Measurements from ENCODE around the gene ARHGAP26. TPM values are rescaled to one million over a fixed set of nuclear protein-coding genes. Genes with fewer than 3 reads are reported as not detected.
"Not testable (repeated sequence)": the region's sequence is repeated elsewhere in the genome, so short reads cannot be mapped to it uniquely, and the experiment has no call there.

The ARHGAP26 gene
- polyA plus RNA-seq, 3 donors: 9.5 to 14.5 (median 14.4) TPM

DNA sequence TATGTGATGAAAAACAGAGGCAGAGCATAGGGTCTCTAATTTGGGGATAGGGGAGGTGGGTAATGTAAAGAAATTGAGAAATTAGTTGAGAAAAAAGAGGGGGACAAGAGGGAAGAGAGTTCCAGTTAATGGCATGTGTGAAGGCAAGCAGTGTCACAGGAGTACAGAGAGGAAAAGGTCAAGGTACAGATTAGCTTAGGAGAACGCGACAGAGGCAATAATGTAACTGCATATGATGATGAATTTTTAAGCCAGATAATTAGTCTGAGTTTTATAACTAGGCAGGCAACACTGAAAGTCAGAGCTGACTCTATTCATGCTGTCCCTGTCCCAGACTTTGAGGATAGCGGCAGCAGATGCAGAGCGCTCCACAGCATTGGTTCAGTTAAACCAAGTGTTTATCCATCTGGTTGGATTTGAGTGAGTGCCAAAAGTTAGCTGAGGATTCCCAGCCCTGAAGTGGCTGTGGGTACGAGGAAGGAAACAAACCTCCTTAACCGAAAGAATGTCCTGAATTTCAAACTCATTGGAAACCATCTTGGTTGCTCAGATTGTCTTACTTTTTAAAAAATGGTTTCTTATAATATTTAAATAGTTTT is 315.2 kb downstream of the ARHGAP26 start:
- DNase-seq: no peak

DNA sequence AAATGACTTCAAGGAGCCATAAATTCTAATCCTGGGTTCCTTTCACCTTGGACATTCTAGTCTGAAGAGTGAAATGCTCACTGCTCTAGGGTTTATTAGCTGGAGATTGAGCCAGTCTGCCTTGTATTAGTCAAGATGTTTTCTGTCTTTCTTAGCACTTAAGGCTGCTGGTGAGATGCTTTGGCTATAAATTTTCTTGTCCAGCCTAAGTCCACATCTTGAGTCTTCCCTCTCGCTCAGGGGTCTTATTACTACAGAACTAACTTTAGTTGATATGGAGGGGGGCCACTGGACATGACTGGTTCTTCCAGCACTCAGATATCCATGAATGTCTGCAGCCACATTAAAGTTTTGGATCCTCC is 316.4 kb downstream of the ARHGAP26 start:
- DNase-seq: no peak

DNA sequence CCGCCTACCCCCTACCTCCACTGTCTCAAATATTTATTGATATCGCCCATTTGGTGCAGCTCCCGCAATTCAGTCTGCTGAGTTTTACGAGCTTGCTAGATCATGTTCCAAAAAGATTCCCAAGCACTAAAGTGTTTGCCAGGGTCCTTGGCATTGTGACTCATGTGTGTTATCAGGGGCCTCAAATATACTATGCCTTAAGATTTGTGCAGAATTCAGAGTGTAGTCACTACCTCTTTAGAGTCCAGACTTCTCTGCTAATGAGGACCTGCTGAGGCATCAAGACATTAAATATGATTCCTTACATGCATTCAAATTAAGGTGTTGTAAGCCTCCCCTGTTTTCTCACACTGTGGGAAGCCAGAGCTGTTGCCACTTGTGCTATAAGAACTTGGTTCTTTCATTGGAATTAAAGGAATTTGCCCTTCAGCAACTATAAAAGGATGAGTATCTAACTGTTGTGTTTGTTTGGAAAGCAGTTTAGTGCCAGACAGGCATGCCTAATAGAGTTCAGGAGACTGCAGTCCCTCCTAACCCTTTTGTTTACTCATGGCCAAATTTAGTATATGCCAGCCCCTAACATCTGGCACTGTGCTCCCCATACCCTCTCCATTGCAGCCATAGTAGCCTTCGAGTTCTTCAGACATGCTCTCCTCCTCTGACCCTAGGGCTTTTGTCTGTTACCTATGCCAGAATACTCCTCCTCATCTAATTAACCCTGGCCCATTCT is 316.9 kb downstream of the ARHGAP26 start:
- DNase-seq: no peak

DNA sequence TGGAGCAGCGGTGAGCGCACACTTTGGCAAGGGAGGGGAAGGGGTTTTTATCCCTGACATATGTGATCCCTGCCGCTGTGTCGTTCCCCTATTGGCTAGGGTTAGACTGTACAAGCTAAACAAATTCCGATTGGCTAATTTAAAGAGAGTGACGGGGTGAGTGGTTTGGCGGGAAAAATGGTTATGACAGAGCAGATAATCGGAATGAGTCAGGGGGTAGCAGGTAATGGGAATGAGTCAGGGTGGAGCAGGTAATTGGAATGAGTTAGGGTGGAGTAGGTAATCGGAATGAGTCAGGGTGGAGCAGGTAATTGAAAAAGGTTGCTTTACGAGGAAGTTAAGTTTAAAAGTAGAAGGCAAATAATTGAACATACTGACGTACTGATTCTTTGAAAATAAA is 318.5 kb downstream of the ARHGAP26 start:
- DNase-seq: not testable (repeated sequence)

DNA sequence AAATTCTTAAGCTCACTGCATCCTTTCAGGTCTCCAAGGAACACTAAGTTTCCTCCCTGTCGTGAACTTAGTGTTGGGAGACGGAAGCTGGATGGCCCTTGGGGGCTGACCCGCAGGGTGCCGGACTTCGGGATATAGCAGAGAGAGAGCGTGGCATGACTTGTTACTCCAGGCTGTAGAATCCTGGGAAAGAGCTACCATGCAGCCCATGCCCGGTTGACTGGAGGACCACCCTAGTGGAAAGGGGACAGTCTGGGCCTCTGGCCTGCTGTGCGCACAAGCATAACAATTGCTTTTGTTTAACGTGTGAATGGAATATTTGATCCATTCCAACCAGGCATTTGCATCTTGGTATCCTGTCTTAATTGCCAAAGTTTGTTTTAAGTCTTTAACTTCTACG is 319.9 kb downstream of the ARHGAP26 start:
- not testable (repeated sequence) for DNase-seq

DNA sequence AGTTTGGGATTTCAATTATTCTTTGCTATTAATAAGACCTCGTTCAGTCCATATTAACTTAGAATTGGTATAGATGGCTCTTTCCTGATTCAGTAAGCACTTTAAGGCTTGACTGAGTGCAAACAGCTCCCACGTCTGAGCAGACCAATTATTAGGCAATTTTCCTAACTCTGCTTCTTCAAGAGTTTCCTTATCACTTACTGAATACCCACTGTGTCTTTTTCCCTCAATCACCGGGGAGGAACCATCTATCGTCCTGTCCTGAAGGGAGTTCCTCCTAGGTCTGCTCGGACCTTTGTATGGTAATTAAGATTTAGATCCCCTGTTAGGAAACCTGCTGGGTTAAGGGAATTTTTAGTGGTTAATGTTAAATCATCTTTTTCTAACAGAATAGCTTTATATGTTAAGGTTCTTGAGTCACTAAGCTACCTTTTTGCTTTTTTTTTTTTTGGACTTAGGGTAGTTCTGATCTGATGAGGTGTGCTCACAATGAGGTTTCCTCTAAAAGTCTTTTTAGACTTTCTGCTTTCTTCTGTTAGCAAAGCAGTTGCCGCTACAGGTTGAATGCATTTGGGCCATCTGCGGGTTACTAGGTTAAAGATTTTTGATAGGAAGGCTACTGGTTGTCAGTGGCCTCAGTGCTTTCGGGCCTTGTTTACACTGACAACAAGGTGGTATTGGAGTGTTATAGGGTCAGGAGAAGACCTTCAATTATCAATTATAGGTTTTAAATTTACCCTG is 322.7 kb downstream of the ARHGAP26 start:
- DNase-seq: not testable (repeated sequence)

DNA sequence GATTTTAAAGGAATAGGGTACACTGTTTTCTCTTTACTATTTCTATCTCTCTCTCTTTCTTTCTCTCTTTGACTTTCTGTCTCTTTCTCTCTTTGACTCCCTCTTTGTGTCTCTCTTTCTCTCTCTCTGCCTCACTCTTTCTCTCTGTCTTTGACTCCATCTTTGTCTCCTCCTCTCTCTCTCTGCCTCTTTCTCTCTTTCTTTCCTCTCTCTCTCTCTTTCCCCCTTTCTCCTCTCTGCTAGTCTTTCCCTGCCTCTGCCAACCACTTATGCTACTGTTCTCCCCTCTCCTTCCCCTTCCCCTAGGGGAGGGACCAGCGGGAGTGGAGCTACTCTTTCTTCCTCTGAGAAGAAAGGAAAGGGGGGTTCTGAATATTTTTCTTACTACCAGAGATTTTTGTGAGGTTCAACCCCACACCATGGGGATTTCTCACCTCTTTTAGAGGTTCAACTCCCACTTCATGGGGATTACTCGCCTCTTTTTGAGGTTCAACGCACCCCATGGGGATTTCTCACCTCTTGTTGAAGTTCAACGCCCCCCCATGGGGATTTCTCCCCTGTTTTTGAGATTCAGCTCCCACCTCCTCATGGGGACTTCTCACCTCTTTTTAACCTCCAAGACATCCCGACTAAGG is 323.4 kb downstream of the ARHGAP26 start:
- no peak for DNase-seq

DNA sequence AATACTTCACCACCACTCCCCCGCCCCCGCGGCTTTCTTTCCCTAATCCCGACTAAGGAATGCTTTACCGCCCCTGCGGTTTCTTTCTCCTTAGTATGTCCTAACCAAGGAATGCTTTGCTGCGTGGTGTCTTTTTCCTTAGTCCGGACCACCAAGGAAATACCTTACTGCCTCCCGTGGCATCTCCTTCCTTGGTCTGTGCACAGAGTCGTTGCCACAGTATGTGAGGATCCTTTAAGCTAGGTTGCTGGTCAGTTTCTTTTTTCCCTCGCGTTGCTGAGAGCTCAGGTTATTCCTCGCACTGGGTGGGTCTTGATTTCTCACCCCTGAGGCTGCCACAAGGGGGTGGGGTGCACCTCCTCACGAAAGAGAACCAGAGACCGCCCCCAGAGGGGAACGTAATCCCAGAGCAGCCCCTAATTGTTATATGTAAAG is 323.9 kb downstream of the ARHGAP26 start:
- no peak for DNase-seq

DNA sequence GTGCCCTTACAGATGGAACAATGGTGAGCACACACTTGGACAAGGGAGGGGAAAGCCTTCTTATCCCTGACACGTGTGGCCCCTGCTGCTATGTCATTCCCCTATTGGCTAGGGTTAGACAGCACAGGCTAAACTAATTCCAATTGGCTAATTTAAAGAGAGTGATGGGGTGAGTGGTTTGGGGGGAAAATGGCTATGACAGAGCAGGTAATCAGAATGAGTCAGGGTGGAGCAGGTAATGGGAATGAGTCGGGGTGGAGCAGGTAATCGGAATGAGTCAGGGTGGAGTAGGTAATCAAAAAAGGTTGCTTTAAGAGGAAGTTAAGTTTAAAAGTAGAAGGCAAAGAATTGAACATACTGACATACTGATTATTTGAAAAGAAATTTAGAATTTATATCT is 324.4 kb downstream of the ARHGAP26 start:
- not testable (repeated sequence) for DNase-seq

DNA sequence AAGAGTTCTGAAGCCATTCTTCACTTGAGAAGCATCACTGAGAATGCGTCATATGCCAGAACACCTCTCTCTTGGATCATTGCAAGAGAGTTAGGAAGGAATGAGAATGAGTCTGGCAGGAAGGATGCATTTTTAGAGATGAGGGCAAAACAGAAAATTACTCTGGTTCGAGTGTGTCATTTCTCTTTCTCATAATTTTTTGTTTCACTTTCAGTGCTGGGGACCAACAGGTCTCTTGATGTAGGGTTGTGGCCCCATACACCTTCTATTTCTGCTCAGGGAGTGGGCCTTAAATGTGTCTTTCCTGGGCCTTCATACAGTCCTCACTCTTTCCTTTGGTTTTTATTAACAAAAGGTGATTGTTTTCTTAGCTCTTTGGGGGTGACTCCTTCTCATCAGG is 330.9 kb downstream of the ARHGAP26 start:
- DNase-seq: no peak

DNA sequence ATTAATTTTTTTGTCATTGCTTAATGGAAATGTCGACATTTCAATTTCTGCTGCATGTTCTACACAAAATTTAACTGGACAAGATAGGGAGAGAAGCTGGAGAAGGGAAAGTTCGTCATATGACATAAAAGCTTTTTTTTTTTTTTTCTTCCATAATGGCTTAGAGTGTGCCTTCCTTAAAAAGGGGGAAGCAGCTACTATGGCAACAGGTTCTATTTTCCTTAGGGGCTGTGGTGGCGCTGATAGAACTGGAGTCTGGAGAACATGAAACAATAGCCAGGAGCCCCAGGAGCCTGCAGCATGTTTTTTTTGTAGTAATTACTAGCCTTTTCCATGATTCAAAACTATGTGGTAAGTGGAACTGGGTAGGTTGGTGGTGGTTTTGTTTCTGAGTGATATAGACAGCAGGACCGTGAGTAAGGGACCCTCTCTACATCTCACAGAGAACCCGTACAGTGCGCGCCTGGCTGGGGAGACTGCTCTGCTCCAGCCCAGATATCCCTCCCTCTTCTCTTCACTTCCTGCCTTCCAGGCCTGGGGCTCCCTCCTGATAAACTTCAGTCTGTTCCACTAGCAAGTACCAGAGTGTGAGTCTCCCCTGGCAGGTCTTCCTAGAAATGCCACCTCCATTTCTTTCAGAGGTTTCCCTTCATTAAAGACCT is 331.7 kb downstream of the ARHGAP26 start:
- DNase-seq: no peak

DNA sequence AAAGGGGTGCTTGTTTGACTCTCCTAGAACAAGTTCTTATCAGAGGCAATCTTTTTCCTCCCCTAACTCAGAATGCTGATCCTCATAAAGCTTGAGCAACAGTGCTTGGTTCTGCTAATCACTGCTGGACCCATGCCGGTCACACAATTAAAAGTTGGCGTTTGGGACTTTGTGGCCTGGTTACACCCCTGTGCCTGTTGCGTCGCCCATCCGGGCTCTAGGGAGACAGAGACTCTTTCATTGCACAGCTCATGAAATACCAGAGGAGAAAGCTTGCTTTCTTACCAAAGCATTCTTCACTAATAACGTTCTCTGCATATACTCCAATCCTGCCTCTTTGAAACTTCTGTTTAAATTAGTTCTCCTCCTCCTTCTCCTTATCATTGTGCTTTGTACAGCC is 332.2 kb downstream of the ARHGAP26 start:
- no peak for DNase-seq

DNA sequence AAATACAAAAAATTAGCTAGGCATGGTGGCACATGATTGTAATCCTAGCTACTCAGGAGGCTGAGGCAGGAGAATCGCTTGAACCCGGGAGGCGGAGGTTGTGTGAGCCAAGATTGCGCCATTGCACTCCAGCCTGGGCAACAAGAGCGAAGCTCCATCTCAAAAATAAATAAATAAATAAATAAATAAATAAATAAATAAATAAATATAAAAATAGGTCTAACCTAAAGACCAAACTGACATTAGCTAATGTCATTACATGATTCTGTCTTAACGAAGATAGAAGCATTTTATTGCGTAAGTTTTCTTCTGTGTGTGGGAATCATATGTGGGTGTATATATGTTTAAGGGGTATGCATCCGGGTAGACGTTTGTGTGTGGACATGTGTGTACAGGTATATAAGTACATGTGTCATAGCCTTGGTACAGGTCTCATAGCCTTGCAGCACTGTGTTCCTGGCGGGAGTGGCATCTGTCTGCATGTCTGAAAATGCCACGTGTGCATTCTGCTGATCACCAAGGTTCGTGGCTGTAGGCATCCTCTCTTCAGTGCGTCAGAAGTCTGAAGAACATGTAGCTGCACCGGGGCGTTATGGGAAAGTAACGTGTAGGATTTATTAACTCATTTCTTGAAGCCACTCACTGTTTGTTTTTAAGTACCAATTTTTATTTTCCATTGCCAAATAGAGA is 335.2 kb downstream of the ARHGAP26 start:
- no peak for DNase-seq

DNA sequence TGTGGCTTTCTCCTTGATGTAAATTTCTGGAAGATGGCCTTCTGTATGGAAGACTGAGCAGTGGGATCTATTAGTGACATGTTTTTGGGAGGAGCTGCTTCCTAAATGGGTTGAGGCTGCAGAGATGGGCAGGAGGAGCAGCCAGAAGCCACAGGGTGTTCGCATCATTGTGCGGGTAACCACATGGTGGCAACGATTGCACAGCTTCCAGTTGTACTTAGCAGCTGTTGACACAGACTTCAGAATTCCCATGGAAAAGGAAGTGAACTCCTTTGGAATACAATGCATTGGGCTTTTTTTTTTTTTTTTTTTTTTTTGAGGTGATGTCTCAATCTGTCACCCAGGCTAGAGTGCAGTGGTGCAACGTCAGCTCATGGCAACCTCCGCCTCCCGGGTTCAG is 336.0 kb downstream of the ARHGAP26 start:
- no peak for DNase-seq

DNA sequence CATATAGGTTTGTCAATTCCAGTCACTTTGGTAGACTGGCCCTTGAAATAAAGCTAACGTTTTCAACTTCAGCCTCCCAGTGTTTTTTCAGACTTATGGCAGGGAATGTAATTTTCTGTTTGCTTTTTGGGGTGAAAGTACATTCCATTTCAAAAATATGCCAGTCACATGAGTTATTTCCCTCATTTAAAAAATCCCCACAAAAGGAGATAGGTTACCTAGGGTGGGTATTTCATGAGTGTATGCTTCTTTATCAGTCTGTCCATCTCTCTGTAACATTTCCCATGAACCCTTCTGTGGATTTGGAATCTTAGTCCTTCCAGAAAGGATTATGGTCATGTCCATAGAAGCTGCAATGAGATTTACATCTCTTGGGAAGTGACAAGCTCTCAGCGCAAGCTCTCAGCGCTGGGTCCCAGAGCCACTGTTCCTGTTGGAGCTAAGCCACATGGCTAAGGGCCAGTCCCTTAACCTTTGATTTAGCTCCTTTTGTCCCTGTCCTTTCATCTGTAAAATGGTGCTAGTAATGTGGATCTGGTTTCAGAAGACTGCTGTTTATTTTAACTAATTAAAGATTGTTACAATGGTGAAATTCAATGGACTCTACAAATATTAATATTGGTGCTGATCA is 338.4 kb downstream of the ARHGAP26 start:
- no peak for DNase-seq

DNA sequence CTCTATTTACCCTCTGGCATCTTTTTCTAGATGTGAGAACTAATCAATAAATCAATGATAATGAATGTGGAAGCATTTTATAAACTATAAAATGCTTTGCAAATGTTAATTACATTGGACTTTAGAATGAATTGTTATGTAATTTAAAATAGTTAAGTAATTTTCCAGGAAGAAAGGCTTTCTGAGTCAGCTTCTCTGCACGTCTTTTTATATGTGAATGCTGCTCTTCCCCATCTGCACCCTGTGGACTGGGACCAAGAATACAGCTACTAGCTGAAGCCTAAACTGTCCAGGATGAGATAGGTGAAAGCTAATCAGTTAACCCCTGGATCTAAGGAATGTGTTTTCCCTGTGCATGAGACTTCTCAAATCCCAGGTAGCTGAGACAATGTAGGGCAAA is 340.4 kb downstream of the ARHGAP26 start:
- no peak for DNase-seq

DNA sequence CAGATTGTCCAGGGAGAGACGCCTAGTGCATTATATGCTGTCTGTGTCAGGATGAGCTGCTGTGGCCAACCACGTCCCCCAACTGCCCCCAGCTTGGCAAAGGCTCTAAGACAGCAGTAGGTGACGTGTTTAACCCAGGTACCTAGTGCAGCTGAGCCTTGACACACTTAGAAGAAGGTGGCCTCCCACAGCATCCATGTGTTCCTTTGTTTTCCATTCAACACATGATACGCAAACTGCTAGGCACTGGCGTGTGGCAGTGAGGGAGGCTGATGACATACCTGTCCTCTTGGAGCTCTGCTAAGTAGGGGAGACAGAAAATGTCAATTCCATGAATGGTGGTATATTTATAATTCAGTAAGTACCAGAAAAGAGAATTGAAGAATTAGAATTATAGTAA is 341.6 kb downstream of the ARHGAP26 start:
- DNase-seq: no peak

DNA sequence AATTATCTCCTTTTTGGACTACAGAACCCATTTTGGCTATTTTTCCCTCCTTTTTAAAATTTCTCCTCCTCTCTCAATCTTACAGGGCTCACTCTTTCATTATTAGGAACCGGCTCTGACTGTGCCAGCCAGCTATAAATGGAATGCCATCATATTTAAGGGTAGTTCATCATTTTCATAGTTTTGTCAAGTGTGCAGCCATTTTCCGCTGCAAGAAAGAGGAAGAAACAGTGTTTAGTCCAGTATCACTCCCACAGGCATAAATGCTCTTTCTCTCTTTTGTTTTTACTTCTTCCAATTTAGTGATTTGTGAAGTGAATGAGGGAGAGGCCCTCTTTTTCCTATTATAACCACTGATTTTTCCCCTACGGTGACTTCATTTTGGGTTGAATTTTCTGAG is 343.3 kb downstream of the ARHGAP26 start:
- no peak for DNase-seq

DNA sequence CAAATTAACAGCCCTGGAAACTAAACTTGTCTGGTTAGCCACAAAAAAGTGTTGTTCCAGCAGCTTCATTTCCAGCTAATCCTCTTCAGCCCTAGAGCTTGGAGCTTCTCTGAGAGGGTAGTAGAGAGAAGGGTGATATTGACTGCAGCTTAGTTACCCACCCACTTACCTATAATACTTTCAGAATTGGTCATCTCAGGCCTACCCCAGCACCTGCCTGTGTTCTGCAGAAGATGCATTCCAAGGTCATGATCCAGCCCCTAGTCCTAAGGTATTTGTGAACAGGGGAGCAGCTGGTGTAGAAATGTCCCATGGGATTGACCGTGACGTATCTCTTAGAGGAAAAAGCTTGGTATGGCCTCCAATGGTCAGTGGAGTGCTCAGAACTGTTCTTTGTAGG is 344.3 kb downstream of the ARHGAP26 start:
- no peak for DNase-seq

DNA sequence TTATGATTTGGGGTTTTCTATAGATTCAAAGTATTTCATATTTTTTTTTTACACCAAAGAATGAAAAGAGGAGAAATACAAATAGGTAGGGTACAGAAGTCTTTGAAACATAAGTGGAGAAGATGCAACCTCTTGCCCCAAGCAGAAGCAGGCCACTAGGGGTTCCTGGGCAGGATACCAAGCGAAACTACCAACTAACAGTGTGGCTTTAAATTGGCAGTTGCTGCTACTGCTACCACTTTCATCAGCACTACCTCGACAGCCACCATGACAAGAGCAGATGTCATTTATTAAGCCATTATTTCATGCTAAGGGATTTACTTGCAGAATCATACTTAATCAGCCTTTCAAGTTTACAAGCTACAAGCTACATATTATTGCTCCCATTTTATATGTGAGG is 345.2 kb downstream of the ARHGAP26 start:
- no peak for DNase-seq

DNA sequence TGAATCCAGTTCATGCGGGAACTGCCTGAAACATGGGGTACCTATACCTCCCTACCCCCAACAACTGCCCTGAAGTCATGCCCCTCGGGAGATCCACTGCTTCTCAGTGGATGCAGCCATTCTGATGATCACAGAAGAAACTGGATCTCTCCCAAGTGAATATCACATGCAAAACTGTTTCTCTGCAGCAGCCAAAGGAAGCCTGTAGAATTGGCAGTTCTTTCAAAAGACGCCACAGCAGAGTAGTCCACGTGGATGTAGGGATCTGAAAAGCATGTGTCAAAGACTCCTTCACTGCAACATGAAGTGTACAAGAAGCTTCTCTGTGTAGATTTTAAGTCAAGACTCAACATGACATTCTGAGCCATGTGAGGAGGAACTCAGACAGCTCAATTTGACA is 346.6 kb downstream of the ARHGAP26 start:
- no peak for DNase-seq

Measured in renal pelvis (tissue), 4 donors.